SU-DHL-6 (cell line): ENCODE measurements around the gene GABRA1.

Source experiments
- EZH2phosphoT487 ChIP-seq: fragments of 200-600 bp; sonication (generic), shearing (Covaris generic); conservative IDR thresholded peaks from 2 replicates; pipeline ENCODE4 v1.6.1; 2018; ENCODE audit warnings: mild to moderate bottlenecking, antibody characterized with exemption, low read length, moderate library complexity, mixed read lengths
- TF ChIP-seq, protein P1 (sequence below): fragments of 200-600 bp; sonication (generic); IDR thresholded peaks from one replicate; pipeline ENCODE4 v1.5.1; 2017; ENCODE audit warnings: antibody characterized with exemption, mild to moderate bottlenecking, low read length, moderate library complexity; ENCODE audit not compliant: insufficient read depth, poor library complexity, severe bottlenecking

DNA sequence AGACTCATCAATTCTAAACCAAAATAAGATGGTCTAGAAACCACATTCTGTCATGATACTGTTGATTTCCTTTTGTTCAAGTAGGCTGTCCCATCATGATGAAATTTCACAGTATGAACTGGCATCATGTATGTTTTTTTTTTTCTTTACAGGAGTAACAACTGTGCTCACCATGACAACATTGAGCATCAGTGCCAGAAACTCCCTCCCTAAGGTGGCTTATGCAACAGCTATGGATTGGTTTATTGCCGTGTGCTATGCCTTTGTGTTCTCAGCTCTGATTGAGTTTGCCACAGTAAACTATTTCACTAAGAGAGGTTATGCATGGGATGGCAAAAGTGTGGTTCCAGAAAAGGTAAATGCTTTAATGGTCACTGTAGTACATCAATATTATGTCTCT is 47.6 kb downstream of the GABRA1 start:
- TF ChIP-seq, protein P1, sequence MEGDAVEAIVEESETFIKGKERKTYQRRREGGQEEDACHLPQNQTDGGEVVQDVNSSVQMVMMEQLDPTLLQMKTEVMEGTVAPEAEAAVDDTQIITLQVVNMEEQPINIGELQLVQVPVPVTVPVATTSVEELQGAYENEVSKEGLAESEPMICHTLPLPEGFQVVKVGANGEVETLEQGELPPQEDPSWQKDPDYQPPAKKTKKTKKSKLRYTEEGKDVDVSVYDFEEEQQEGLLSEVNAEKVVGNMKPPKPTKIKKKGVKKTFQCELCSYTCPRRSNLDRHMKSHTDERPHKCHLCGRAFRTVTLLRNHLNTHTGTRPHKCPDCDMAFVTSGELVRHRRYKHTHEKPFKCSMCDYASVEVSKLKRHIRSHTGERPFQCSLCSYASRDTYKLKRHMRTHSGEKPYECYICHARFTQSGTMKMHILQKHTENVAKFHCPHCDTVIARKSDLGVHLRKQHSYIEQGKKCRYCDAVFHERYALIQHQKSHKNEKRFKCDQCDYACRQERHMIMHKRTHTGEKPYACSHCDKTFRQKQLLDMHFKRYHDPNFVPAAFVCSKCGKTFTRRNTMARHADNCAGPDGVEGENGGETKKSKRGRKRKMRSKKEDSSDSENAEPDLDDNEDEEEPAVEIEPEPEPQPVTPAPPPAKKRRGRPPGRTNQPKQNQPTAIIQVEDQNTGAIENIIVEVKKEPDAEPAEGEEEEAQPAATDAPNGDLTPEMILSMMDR = no peak
- no peak for TF ChIP-seq EZH2phosphoT487
